OCI-LY3 (cell line): ENCODE measurements around the gene GPR146.

Experiments
- EZH2phosphoT487 ChIP-seq: fragments of 200-600 bp; shearing (Covaris generic); IDR thresholded peaks from 2 replicates; pipeline ENCODE4 v1.6.1; 2018; ENCODE audit warnings: antibody characterized with exemption, mixed run types, low read depth
- TF ChIP-seq, protein P1 (sequence below): fragments of 200-600, 300-600 bp; sonication (generic); IDR thresholded peaks from 2 replicates; pipeline ENCODE4 v1.5.1; 2014; ENCODE audit warnings: antibody characterized with exemption, low read length, low read depth

GRCh38 chr7:996079-996872, 48.1 kb upstream of the GPR146 start:
- TF ChIP-seq, protein P1, sequence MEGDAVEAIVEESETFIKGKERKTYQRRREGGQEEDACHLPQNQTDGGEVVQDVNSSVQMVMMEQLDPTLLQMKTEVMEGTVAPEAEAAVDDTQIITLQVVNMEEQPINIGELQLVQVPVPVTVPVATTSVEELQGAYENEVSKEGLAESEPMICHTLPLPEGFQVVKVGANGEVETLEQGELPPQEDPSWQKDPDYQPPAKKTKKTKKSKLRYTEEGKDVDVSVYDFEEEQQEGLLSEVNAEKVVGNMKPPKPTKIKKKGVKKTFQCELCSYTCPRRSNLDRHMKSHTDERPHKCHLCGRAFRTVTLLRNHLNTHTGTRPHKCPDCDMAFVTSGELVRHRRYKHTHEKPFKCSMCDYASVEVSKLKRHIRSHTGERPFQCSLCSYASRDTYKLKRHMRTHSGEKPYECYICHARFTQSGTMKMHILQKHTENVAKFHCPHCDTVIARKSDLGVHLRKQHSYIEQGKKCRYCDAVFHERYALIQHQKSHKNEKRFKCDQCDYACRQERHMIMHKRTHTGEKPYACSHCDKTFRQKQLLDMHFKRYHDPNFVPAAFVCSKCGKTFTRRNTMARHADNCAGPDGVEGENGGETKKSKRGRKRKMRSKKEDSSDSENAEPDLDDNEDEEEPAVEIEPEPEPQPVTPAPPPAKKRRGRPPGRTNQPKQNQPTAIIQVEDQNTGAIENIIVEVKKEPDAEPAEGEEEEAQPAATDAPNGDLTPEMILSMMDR, result no peak
- TF ChIP-seq EZH2phosphoT487, result no peak
